Measurements from ENCODE around the gene PNPLA3. TPM values are rescaled to one million over a fixed set of nuclear protein-coding genes. Genes with fewer than 3 reads are reported as not detected.
A peak's percentile ranks its signal among the peaks of the same experiment; 100 is the strongest.

Gene PNPLA3
- total and polyA plus RNA-seq, 4 experiments from 2014 or later, result not detected

- H3K4me3 ChIP-seq (ENCODE audit: low read length in 2 of 2), result no peak overlapping the region
- no peak overlapping the region for H3K27ac Mint-ChIP-seq
- H3K9me3 ChIP-seq (ENCODE audit: control insufficient read depth in 1 of 2, low read length in 2 of 2), result no peaks in the 10 kb centered on the region
- H3K36me3 Mint-ChIP-seq, result no peaks in the 10 kb centered on the region
- H3K4me1 ChIP-seq (ENCODE audit: insufficient read depth, low read length), result no peaks in the 10 kb centered on the region
- H3K4me3 Mint-ChIP-seq, result no peak overlapping the region
- intact Hi-C loops (cut with micrococcal nuclease), result loop anchor here (5.0 kb wide), 1 partner anchor 559 kb away; no protein-coding TSS in a partner anchor
- ChIA-PET POLR2A (ENCODE audit: partially characterized antibody) (interaction anchor here (2.0 kb wide), 1 partner anchor 9 kb away, joined by 7 read pairs; the partner anchor contains the start of gene SAMM50), CTCF (ENCODE audit: partially characterized antibody) (interaction anchor here (1.1 to 2.3 kb wide), 7 partner anchors 8 to 64 kb away, joined by 3 to 12 read pairs (median 4); partner anchors contain the start of gene SAMM50)
- H3K36me3 ChIP-seq (ENCODE audit: insufficient read depth, low read length), result no peaks in the 10 kb centered on the region
- H3K27me3 Mint-ChIP-seq, result peaks cover 0 to 11% of the 10 kb centered on the region in 2 donors
- no peak for DNase-seq
- no peaks in the 10 kb centered on the region for H3K4me1 Mint-ChIP-seq
- H3K27me3 ChIP-seq (ENCODE audit: insufficient read depth, low read length), result no peaks in the 10 kb centered on the region
- no peak overlapping the region for H3K27ac ChIP-seq (ENCODE audit: low read depth, low read length)
- H3K9me3 Mint-ChIP-seq, result peaks cover 0 to 8% (median 0%) of the 10 kb centered on the region in 8 donors
Observed at GRCh38 chr22:43946384-43946667, 22.7 kb downstream of the PNPLA3 start.

- Histone ChIP-seq H3K9me3 (ENCODE audit: control insufficient read depth in 1 of 2, low read length in 2 of 2) (no peaks in the 10 kb centered on the region), H3K27me3 (ENCODE audit: insufficient read depth, low read length) (no peaks in the 10 kb centered on the region), H3K4me1 (ENCODE audit: insufficient read depth, low read length) (no peaks in the 10 kb centered on the region), H3K36me3 (ENCODE audit: insufficient read depth, low read length) (no peaks in the 10 kb centered on the region), H3K4me3 (ENCODE audit: low read length in 2 of 2) (no peak overlapping the region), H3K27ac (ENCODE audit: low read depth, low read length) (no peak overlapping the region)
- POLR2A ChIA-PET (ENCODE audit: partially characterized antibody), result no interaction called here
- Mint-ChIP-seq H3K36me3 (no peaks in the 10 kb centered on the region), H3K27me3 (peaks cover 3 to 6% of the 10 kb centered on the region in 2 donors), H3K27ac (no peak overlapping the region), H3K4me3 (no peak overlapping the region), H3K9me3 (no peaks in the 10 kb centered on the region), H3K4me1 (peaks cover under 1 to 1% (median under 1%) of the 10 kb centered on the region in 4 donors)
- CTCF ChIA-PET (ENCODE audit: partially characterized antibody), result interaction anchor here (0.8 kb wide), 1 partner anchor 23 kb away, joined by 3 read pairs; no protein-coding TSS in a partner anchor
- no peak for DNase-seq
- intact Hi-C loops (cut with micrococcal nuclease), result loop anchor here (5.0 kb wide), 1 partner anchor 562 kb away; no protein-coding TSS in a partner anchor
Observed at GRCh38 chr22:43948836-43949406, 25.3 kb downstream of the PNPLA3 start.

GRCh38 chr22:43951391-43951790 lies 27.8 kb downstream of the PNPLA3 start:
- Histone ChIP-seq H3K27ac (ENCODE audit: low read depth, low read length) (no peak overlapping the region), H3K36me3 (ENCODE audit: insufficient read depth, low read length) (no peaks in the 10 kb centered on the region), H3K4me1 (ENCODE audit: insufficient read depth, low read length) (peaks cover 17% of the 10 kb centered on the region), H3K27me3 (ENCODE audit: insufficient read depth, low read length) (no peaks in the 10 kb centered on the region), H3K4me3 (ENCODE audit: low read length in 2 of 2) (no peak overlapping the region), H3K9me3 (ENCODE audit: control insufficient read depth in 1 of 2, low read length in 2 of 2) (no peaks in the 10 kb centered on the region)
- CTCF ChIA-PET (ENCODE audit: partially characterized antibody), result no interaction called here
- no peak for DNase-seq
- no peaks in the 10 kb centered on the region for H3K9me3 Mint-ChIP-seq
- peaks cover 15 to 26% (median 19%) of the 10 kb centered on the region in 4 donors for H3K4me1 Mint-ChIP-seq
- peaks cover 0 to 8% of the 10 kb centered on the region in 2 donors for H3K36me3 Mint-ChIP-seq
- peaks cover 0 to 3% of the 10 kb centered on the region in 2 donors for H3K27me3 Mint-ChIP-seq
- intact Hi-C loops (cut with micrococcal nuclease), result no loop called here
- H3K27ac Mint-ChIP-seq, result peak overlapping the region in 1 of 7 donors; percentile 42
- no peak overlapping the region for H3K4me3 Mint-ChIP-seq
- POLR2A ChIA-PET (ENCODE audit: partially characterized antibody), result no interaction called here

GRCh38 chr22:43951966-43952365 lies 28.4 kb downstream of the PNPLA3 start:
- no peaks in the 10 kb centered on the region for H3K27me3 ChIP-seq (ENCODE audit: insufficient read depth, low read length)
- no peak overlapping the region for H3K27ac Mint-ChIP-seq
- H3K9me3 ChIP-seq (ENCODE audit: control insufficient read depth in 1 of 2, low read length in 2 of 2), result no peaks in the 10 kb centered on the region
- ChIA-PET POLR2A (ENCODE audit: partially characterized antibody) (no interaction called here), CTCF (ENCODE audit: partially characterized antibody) (no interaction called here)
- H3K36me3 ChIP-seq (ENCODE audit: insufficient read depth, low read length), result no peaks in the 10 kb centered on the region
- DNase-seq, result no peak
- no peak overlapping the region for H3K4me3 ChIP-seq (ENCODE audit: low read length in 2 of 2)
- H3K36me3 Mint-ChIP-seq, result peaks cover 0 to 8% of the 10 kb centered on the region in 2 donors
- H3K4me3 Mint-ChIP-seq, result no peak overlapping the region
- intact Hi-C loops (cut with micrococcal nuclease), result no loop called here
- peaks cover 19 to 31% (median 25%) of the 10 kb centered on the region in 4 donors for H3K4me1 Mint-ChIP-seq
- no peaks in the 10 kb centered on the region for H3K9me3 Mint-ChIP-seq
- H3K27ac ChIP-seq (ENCODE audit: low read depth, low read length), result no peak overlapping the region
- peaks cover 23% of the 10 kb centered on the region for H3K4me1 ChIP-seq (ENCODE audit: insufficient read depth, low read length)
- peaks cover 0 to 3% of the 10 kb centered on the region in 2 donors for H3K27me3 Mint-ChIP-seq

GRCh38 chr22:43953988-43954785 lies 30.6 kb downstream of the PNPLA3 start:
- peaks cover 26 to 43% (median 35%) of the 10 kb centered on the region in 4 donors for H3K4me1 Mint-ChIP-seq
- intact Hi-C loops (cut with micrococcal nuclease), result no loop called here

GRCh38 chr22:43955040-43955882 lies 31.7 kb downstream of the PNPLA3 start, which contains the start of gene SAMM50:
SAMM50 (plus strand) TSS chr22:43955442; CDS start chr22:43955578, 136 bp downstream.
- H3K4me1 Mint-ChIP-seq, result peaks cover 29 to 52% (median 37%) of the 10 kb centered on the region in 4 donors
- Histone ChIP-seq H3K36me3 (ENCODE audit: insufficient read depth, low read length) (no peaks in the 10 kb centered on the region), H3K27me3 (ENCODE audit: insufficient read depth, low read length) (no peaks in the 10 kb centered on the region), H3K4me3 (ENCODE audit: low read length in 2 of 2) (peak within 1 kb of the TSS; percentile 76 to 81), H3K27ac (ENCODE audit: low read depth, low read length) (peak within 1 kb of the TSS; percentile 63), H3K9me3 (ENCODE audit: control insufficient read depth in 1 of 2, low read length in 2 of 2) (no peaks in the 10 kb centered on the region), H3K4me1 (ENCODE audit: insufficient read depth, low read length) (peaks cover 25% of the 10 kb centered on the region)
- peak within 1 kb of the TSS; percentile 87 to 98 (median 95) for H3K27ac Mint-ChIP-seq
- no peaks in the 10 kb centered on the region for H3K9me3 Mint-ChIP-seq
- POLR2A ChIA-PET (ENCODE audit: partially characterized antibody), result interaction anchor here (0.6 to 2.0 kb wide), 11 partner anchors 9 to 713 kb away, joined by 3 to 11 read pairs (median 6); partner anchors contain the start of genes EFCAB6 and PNPLA3
- CTCF ChIA-PET (ENCODE audit: partially characterized antibody), result interaction anchor here (1.0 to 2.0 kb wide), 3 partner anchors 10 to 39 kb away, joined by 3 to 12 read pairs (median 6); no protein-coding TSS in a partner anchor
- H3K36me3 Mint-ChIP-seq, result peaks cover 10 to 12% of the 10 kb centered on the region in 2 donors
- peak; percentile 86 to 93 (median 89) for DNase-seq
- H3K4me3 Mint-ChIP-seq, result peak within 1 kb of the TSS; percentile 90 to 99 (median 98)
- intact Hi-C loops (cut with micrococcal nuclease), result loop anchor here (1.0 to 5.0 kb wide), 2 partner anchors 143 to 747 kb away; partner anchors contain the start of genes EFCAB6 and PRR5
- H3K27me3 Mint-ChIP-seq, result peaks cover 0 to 3% of the 10 kb centered on the region in 2 donors

More at GRCh38 chr22:43953988-43954785, 30.6 kb downstream of the PNPLA3 start:
- H3K4me1 ChIP-seq (ENCODE audit: insufficient read depth, low read length), result peaks cover 25% of the 10 kb centered on the region
- no peaks in the 10 kb centered on the region for H3K36me3 ChIP-seq (ENCODE audit: insufficient read depth, low read length)
- POLR2A ChIA-PET (ENCODE audit: partially characterized antibody), result interaction anchor here (0.6 to 2.0 kb wide), 9 partner anchors 8 to 714 kb away, joined by 3 to 11 read pairs (median 6); partner anchors contain the start of genes EFCAB6 and PNPLA3
- H3K9me3 ChIP-seq (ENCODE audit: control insufficient read depth in 1 of 2, low read length in 2 of 2), result no peaks in the 10 kb centered on the region
- DNase-seq, result peak in 1 of 5 donors; percentile 7
- H3K27me3 ChIP-seq (ENCODE audit: insufficient read depth, low read length), result no peaks in the 10 kb centered on the region
- Mint-ChIP-seq H3K27me3 (peaks cover 0 to 3% of the 10 kb centered on the region in 2 donors), H3K4me3 (peak overlapping the region; percentile 90 to 99 (median 98)), H3K9me3 (no peaks in the 10 kb centered on the region), H3K27ac (peak overlapping the region; percentile 87 to 95 (median 94)), H3K36me3 (peaks cover 4 to 12% of the 10 kb centered on the region in 2 donors)
- peak overlapping the region; percentile 63 for H3K27ac ChIP-seq (ENCODE audit: low read depth, low read length)
- CTCF ChIA-PET (ENCODE audit: partially characterized antibody), result interaction anchor here (1.0 to 2.0 kb wide), 3 partner anchors 9 to 40 kb away, joined by 3 to 12 read pairs (median 6); no protein-coding TSS in a partner anchor
- peak overlapping the region; percentile 76 to 81 for H3K4me3 ChIP-seq (ENCODE audit: low read length in 2 of 2)

Measured in CD4-positive, alpha-beta memory T cell (primary cell).